Measurements from ENCODE around the gene PADI1.

Gene PADI1

DNA sequence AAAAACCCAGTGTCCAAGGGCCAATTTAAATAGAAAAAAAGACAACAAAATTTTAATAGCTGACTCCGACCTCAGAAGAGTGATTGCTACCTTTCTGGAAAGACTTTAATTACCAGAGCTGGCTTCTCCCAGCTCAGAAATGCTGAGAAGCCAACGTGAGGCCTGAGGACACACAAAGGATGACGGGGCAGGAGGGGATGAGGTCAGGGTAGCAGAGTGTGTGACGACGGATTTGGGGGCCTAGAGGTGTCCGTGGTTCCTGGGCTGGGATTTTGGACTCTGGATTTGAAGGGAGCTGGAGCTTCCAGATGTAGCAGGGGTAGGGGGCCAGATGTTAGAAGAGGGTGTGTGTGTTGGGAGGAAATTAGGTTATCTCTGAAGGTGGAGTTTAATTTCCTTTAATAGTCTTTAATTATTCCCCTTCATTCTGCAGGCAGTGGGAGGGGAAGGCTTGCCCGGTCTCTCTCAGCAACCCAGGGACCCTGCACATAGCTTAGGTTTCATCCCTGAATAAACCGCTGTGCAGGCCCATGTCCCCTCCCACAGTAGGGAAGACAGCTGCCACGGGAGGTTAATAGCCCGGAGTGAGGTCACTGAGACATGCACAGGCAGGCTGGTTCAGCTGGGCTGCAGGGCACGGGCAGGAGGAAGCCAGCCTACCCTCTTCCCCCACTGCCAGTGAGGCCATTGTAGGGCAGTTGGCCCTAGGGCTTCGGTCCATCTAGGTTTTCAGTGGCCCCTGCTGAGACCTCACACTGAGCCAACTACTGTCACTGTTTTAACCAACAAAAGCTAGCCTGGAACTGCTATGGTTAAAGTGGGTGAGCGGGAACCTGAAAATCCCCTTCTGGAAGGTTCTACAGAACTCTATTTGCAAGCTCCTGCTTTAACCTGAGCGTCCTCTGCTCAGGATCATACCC is 40.2 kb downstream of the PADI1 start:
- no peak for DNase-seq

DNA sequence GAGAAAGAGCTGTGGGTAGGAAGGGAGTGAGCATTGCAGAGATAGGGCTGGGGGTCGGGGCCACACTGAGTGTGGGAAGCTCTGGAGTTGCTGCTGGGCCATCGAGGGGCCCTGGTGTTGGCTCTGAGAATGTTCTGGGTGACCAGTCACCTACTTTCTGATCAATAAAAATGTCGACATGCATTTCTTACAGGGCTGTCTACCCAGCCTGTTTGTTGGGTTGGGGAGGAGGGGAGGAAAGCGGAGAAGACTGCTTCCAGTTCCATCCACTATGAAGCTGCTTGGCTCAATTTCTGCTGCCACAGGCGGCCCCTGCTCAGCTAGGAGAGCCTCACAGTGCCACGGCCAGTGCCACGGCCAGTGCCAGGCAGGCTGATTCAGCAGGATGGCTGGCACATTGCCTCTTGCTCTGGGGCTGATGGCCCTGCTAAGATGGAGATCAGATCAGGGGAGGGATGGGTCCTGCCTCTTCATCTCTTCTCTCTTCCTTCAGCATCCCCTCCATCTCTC is 40.9 kb downstream of the PADI1 start:
- DNase-seq: no peak

DNA sequence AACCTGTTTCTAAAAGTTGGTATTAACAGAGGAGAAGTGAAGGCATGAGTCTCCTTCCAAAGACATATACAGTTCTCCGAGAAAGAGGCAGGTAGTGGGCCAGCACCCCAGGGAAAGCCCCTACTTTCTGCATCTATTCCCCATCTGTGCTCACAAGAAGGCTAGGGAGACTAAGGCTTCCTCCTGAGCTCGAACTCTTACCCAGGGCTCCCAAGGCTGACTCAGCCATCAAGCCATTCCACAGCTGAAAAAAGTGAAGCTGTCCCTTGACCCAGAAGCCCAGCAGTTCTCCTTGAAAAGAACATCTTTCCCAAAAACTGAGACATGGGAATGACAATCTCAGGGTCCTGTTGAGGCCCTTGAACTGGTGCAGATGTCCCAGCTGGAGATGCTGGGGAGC is 42.0 kb downstream of the PADI1 start:
- no peak for DNase-seq

DNA sequence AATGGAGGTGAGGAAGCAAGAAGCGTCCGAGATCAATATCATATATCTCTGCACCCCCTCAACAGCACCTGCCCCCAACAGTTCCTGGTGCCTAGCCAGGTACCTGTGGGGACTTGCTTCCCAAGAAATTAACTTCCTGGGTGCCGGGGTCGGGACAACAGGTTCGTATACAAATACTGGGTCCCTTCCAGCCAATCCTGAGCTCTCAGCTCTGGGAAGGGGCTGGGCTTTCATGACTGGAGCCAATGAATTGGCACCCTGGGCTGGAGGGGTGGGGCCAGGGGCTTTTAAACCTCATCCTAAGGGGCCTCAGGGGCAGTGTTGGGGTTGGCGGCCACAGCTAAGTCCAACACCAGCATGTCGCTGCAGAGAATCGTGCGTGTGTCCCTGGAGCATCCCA is 43.9 kb downstream of the PADI1 start, which contains the start of gene PADI3:
Gene PADI3 (plus strand): TSS at position 318 of the 400 bp plus-strand sequence. CDS start 40 bp downstream, at position 358.
- DNase-seq: no peak

DNA sequence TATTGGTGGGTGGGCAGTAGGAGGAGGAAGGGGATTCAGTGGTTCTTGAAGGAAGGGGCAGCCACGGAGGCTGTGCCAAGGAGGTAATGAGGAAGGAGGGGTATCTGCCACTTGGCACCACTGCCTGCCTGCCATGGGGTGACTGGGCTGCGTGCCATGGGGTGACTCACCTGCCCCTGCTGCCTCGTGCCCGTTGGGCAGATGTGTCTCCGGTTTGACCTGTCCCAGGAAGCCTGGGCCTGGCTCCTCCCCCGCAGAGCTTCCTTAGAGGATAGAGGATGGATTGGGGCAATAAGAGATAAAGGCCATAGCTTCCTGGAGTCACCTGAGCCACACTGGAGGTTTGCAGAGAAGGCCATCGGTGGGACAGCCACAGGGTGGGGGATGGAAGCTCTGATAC is 45.7 kb downstream of the PADI1 start:
- no peak for DNase-seq

DNA sequence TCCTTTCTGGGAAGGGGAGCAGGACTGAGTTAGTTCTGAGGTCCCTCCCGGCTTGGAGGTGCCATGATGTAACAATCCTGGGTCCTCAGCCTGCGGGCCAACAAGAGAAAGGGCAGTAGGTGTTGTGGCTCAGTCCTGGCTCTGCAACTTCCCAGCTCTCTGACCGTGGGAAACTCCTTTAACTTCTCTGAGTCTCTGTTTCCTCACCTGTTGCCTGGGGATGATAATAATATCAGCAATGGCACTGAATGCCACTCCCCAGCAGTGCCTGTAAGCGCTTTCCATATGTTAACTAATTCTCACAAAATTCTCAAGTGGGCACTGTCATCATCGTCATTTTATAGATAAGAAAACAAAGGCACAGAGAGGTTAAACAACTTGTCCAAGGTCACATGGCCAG is 46.3 kb downstream of the PADI1 start:
- no peak for DNase-seq

DNA sequence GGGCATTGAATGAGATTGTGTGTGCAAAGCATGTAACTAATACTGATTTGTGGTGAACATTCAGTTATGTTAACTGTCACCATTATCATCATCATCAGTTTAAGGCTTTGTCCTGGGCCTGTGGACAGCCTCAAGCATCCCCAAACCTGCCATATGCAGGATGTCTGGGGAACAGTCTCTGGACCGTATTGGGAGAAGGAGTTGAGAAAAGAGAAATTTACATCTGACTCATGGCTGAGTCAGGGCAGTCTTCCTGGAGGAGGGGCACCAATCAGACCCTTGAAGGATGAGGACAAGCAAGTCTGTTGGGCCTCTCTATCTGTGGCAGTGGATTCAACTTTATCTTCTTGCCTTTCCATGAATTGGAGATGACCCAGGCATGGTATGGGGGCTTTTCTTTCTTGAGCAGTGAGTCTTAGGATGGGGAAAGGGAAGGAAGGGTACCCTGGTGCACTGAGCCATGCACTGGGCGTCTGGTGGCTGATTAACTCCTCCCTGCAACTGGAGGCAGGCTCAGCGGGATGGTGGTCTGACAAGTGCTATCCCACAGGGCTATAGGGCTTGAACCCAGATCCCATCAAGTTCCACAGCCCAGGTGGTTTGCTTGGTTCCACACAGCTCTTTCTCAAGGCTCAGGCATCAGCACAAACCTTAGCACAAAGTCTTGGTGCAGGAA is 46.9 kb downstream of the PADI1 start:
- no peak for DNase-seq

DNA sequence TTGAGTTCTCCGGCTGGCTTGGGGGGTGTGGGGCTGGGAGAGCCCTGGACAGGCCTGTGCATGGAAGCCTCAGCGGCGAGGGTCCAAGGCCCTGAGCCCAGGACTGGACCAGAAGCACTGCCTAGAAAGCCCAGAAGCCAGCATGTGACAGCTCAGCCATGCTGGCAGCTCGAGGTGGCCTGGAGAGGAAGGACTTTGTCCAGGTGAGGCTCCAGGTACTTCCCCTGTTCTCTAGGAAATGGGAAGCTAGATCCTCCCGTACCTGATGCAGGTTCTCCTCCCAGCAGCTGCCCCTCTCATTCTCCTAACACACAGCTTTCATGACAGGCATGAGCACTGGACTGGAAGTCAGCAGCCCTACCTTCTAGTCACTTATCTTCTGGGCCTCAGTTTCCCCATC is 50.4 kb downstream of the PADI1 start:
- no peak for DNase-seq

DNA sequence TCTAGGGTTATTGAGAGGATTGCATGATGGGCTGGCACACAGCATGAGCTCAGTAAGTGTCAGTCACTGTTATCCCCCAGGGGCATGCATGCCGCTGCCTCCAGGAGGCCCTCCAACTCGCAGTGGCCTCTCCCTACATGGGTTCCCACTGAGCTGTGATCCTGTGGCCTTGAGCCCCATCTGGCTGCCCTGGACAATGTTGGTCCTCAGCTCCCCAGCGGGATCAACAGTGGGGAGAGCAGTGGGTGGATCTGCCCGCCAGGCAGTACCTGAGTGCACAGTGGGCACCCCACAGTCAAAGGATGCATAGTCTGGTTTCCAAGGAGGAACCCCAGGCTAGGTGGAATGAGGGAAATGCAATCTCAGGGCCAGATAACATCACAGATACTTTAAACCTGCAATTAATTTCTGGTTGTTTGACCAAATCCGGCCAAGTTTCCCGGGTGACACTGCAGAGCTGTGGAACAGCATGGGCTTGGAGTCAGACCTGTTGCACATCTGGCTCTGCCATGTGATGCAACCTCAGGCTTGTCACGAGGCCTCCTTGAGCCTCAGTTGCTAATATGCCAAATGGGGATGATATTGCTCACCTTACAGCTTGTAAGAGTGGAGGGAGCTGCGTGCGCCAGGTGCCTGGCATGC is 53.3 kb downstream of the PADI1 start:
- no peak for DNase-seq

DNA sequence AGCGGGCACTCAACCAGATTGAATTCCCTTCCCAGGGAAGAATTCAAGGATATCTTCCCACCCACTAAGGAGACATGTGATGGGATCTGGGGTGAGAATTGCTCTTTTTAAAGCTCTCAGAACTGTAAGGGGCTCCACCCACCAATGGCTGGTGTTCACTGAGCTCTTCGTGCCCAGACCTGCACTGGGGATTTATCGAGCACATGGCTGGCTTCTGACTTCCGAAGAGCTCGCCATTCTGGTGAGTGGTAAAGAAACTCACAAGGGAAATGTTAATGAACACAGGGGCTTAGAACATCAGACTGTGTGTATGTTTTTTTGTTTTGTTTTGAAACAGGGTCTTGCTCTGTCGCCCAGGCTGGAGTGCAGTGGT is 53.8 kb downstream of the PADI1 start:
- no peak for DNase-seq

DNA sequence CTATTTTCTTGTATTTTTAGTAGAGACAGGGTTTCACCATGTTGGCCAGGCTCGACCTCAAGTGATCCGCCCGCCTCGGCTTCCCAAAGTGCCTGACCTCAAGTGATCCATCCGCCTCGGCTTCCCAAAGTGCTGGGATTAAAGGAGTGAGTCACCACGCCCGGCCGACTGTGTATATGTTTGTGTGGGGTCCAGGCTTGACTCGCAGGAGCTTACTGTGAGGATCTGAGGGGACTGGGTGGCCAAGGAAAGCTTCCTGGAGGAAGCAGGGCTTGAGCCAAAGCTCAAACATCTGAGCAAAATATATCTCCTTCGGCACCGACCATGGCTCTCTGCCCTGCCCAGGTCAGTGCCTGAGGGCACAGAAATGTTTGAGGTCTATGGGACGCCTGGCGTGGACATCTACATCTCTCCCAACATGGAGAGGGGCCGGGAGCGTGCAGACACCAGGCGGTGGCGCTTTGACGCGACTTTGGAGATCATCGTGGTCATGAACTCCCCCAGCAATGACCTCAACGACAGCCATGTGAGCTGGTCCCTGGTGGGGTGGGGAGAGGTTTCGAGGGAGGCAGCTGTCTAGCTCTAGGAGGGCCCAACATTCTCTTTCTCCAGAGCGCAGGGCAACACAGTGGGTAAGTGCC is 54.4 kb downstream of the PADI1 start:
- DNase-seq: no peak

DNA sequence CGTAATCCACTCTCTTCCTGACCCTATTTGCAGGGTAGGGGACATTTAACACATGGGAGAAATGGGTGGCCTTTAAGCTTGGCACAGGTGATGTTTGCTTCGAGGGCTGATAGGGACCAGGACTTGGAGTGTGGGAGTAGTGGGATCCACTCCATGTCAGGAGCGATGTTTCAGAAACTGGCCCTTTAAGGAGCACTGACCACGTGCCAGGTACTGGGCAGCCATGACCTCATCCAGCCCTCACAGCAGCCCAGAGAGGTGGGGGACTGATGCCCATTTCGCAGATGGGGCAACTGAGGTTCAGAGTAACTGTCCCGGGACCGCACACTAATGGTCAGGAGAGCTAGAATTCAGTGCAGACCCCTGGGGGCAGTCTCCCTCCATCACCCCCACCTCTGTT is 55.3 kb downstream of the PADI1 start:
- no peak for DNase-seq

DNA sequence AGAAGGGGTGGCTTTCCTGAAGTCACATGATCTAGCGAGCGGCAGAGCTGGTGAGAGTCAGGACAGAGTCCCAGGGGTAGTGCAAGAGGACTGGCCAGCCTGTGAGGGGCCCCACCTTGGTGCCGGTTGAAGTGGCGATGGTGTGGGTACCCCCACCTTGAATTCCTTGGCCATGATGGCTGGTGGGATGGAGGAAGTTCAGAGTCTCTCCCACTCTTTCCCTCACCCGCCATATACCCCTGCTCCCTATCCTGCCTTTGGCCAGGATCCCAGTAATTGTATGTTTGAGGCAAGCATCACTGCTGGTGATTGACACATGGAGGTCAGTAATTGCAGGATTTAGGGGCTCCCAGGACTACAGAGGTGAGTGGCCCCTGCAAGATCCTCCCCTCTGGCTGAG is 55.8 kb downstream of the PADI1 start:
- no peak for DNase-seq

DNA sequence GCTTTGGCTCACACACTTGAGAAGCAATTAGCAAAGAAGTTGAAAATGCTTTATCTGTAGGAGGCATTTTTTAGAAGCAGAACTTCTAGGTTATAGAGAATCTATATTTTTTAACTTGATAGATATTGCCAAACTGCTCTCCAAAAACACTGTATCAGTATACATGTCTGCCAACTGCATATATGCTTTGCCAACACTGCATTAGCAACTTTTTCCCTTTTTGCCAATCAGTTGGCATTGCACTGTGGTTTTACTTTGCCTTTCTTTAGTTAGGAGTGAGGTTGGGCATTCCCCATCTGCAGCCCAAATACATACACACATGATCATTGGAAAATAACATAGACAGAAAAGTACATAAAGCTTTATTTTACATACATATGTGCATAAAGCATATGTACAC is 59.0 kb downstream of the PADI1 start:
- DNase-seq: no peak

DNA sequence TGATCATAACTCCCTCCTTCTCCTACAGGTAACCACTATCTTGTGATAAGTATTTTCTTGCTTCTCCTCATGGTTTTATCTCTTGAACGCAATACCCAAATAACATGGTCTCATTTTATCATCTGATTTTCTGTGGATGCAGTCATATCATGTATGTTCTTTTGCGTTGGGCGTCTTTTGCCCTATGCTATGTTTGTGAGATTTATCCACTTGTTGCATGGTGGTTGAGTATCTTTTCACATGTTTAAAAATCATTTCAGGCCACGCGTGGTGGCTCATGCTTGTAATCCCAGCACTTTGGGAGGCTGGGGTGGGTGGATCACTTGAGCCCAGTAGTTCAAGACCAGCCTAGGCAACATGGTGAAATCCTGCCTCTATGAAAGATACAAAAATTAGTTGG is 59.5 kb downstream of the PADI1 start:
- no peak for DNase-seq

DNA sequence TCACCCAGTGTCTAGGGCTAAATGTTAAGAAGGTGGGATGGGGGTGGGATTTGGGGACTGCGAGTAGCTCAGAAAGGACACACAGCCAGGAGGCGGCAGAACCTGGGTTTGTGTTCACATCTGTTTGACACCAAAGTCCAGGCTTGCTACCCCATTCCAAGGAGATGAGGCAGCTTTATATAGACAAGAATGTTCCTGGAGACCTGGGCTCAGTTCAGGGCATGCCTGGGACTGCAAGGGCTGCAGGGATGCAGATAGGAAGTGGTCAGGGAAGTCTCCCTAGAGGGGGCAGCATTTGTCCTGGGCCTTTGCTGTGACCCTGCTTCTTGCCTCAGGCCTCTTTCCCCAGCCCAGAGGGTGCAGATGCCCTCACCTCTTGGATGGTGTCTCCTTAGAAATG is 60.2 kb downstream of the PADI1 start:
- DNase-seq: no peak

DNA sequence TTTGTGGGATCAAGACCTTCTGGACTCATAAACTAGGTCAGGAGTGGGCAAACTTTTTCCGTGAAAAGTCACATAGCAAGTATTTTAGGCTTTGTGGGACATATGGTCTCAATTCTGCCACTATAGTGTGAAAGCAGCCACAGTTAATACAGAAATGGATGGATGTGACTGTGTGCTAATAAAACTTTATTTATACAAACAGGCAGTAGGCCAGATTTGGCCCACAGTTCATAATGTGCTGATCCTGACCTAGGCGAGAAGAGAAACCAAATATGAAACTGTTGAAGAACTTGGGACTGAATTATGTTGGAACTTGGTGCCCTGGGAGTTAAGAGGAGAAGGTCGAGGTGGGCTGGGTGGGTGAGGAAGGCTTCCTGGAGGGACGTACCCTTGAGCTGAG is 61.0 kb downstream of the PADI1 start:
- no peak for DNase-seq

DNA sequence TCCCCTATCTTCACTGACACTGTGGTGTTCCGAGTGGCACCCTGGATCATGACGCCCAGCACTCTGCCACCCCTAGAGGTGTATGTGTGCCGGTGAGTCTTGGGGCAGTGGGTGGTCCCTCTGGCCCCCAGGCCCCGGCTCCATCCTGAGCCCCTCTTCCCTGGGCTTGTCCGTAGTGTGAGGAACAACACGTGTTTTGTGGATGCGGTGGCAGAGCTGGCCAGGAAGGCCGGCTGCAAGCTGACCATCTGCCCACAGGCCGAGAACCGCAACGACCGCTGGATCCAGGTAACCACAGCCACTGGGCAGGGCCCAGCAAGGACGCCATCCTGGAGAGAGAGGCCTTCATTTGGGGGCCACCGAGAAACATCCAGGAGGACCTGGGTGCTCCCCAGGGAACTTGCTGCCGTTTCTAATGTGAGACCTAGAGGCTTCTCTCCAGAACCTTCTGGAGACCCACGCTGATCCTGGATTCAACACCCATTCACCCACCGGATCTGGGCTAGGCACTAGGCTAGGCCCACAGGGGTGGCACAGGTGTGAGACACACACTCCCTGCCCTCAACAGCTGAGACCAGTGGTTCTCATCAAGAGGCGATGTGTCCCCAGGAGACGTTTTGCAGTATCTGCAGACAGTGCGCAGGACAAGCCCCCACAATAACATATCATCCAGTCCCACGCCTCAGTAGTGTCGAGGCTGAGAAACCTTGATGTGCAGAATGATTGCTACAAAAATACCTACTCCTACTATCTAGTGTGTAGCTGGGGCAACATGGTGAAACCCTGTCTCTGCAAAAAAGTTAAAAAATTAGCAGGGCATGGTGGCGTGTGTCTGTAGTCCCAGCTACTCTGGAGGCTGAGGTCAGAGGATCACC is 66.2 kb downstream of the PADI1 start:
- no peak for DNase-seq

DNA sequence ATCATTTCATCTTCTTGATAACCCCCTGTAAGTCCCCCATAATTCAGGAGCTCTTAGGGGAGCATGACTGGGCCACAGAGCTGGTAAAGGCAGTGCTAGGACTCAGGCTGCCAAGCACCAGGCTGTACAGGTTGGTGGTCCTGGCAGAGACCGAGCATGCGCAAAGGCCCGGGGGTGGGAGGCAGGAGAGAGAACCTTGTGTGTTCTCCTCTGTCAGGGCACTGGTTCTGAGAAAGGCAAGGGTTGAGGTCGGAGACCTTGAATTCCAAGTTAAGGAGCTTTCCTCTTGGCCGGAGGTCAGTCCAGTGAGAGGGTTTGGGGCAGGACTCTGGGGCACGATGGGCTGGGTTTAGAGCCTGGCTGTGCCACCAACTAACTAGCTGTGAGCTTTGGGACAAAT is 67.1 kb downstream of the PADI1 start:
- DNase-seq: no peak

DNA sequence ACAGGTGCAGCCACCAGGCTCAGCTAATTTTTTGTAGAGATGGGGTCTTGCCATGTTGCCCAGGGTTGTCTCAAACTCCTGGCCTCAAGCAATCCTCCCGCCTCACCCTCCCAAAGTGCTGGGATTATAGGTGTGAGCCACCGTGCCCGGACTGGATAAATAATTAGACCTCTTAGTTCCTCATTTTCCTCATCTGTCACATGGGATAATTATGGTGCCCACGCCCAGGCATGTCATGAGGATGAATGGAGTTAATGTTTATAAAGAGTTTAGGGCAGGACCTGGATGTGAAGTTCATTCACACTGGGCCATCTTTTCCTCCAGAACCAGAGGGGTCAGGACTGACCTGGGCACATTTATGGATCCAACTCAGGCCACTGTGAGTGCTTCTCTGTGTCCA is 67.7 kb downstream of the PADI1 start:
- DNase-seq: no peak

DNA sequence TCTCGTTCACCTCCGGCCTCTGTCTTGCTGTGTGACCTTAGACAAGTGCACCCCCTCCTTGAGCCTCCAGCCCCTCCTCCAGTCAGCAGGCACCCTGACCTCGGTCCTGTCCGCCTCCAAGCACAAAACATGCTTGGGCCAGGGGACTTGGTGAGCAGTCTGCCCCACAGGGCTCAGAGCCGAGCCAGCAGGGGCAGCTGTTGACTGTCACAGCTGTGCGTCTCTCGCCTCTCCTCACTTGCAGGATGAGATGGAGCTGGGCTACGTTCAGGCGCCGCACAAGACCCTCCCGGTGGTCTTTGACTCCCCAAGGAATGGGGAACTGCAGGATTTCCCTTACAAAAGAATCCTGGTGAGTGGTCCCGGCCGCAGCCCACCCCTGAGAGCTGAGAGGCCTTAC is 68.2 kb downstream of the PADI1 start:
- DNase-seq: no peak
